ENCODE results near the gene NUB1.

NUB1 gene

GRCh38 chr7:151339651-151340382, 1.8 kb upstream of the NUB1 start:
- Histone ChIP-seq H3K9me3 (ENCODE audit: control insufficient read depth, low read length) (no peaks in the 10 kb centered on the region), H3K36me3 (ENCODE audit: control insufficient read depth, insufficient read depth, low read length) (no peaks in the 10 kb centered on the region), H3K4me2 (ENCODE audit: low read length) (no peak overlapping the region), H3K27me3 (ENCODE audit: control insufficient read depth, insufficient read depth, low read length) (no peaks in the 10 kb centered on the region), H2AFZ (peak overlapping the region; percentile 69), H3K9ac (no peak overlapping the region), H3K27ac (no peak overlapping the region), H3K79me2 (peaks cover 9% of the 10 kb centered on the region), H3K4me1 (peaks cover 4% of the 10 kb centered on the region), H3K4me3 (ENCODE audit: low read depth, low read length) (no peak overlapping the region)
- no peak for TF ChIP-seq CTCF (IDR thresholded peaks at IDR 0.05)

GRCh38 chr7:151340794-151341356, 737 bp upstream of the NUB1 start:
- Histone ChIP-seq H2AFZ (peak overlapping the region; percentile 82), H3K4me1 (peaks cover 4% of the 10 kb centered on the region), H3K9ac (no peak overlapping the region), H3K36me3 (ENCODE audit: control insufficient read depth, insufficient read depth, low read length) (no peaks in the 10 kb centered on the region), H3K27ac (peak overlapping the region; percentile 57), H3K4me2 (ENCODE audit: low read length) (peak overlapping the region; percentile 28), H3K79me2 (peaks cover 9% of the 10 kb centered on the region), H3K4me3 (ENCODE audit: low read depth, low read length) (peak overlapping the region; percentile 93), H3K9me3 (ENCODE audit: control insufficient read depth, low read length) (no peaks in the 10 kb centered on the region), H3K27me3 (ENCODE audit: control insufficient read depth, insufficient read depth, low read length) (no peaks in the 10 kb centered on the region)
- TF ChIP-seq CTCF (IDR thresholded peaks at IDR 0.05), result no peak

- Histone ChIP-seq H3K27me3 (ENCODE audit: control insufficient read depth, insufficient read depth, low read length) (no peaks in the 10 kb centered on the region), H3K4me2 (ENCODE audit: low read length) (peak overlapping the region; percentile 62), H3K9ac (peak overlapping the region; percentile 40), H2AFZ (peak overlapping the region; percentile 82), H3K27ac (peak overlapping the region; percentile 57), H3K9me3 (ENCODE audit: control insufficient read depth, low read length) (no peaks in the 10 kb centered on the region), H3K79me2 (peaks cover 9% of the 10 kb centered on the region), H3K4me1 (peaks cover 4% of the 10 kb centered on the region), H3K36me3 (ENCODE audit: control insufficient read depth, insufficient read depth, low read length) (no peaks in the 10 kb centered on the region), H3K4me3 (ENCODE audit: low read depth, low read length) (peak overlapping the region; percentile 93)
- no peak for TF ChIP-seq CTCF (IDR thresholded peaks at IDR 0.05)
Observed at GRCh38 chr7:151342102-151342646, 562 bp downstream of the NUB1 start.

GRCh38 chr7:151342811-151343210, 1.2 kb downstream of the NUB1 start:
- Histone ChIP-seq H3K27ac (no peak overlapping the region), H3K27me3 (ENCODE audit: control insufficient read depth, insufficient read depth, low read length) (no peaks in the 10 kb centered on the region), H3K9ac (no peak overlapping the region), H2AFZ (no peak overlapping the region), H3K36me3 (ENCODE audit: control insufficient read depth, insufficient read depth, low read length) (no peaks in the 10 kb centered on the region), H3K79me2 (peaks cover 9% of the 10 kb centered on the region), H3K4me2 (ENCODE audit: low read length) (peak overlapping the region; percentile 62), H3K4me3 (ENCODE audit: low read depth, low read length) (peak overlapping the region; percentile 93), H3K9me3 (ENCODE audit: control insufficient read depth, low read length) (no peaks in the 10 kb centered on the region), H3K4me1 (peaks cover 4% of the 10 kb centered on the region)
- no peak for TF ChIP-seq CTCF (IDR thresholded peaks at IDR 0.05)

All from parathyroid adenoma (tissue), 2 donors.